Measurements from ENCODE around the gene SLC39A11. TPM values are rescaled to one million over a fixed set of nuclear protein-coding genes. Genes with fewer than 3 reads are reported as not detected.

The SLC39A11 gene
- total and polyA plus RNA-seq, 2 of the 13 experiments (the other 11 are each of a cell fraction or from before 2014, with no cell fraction given): 17.2 to 31.5 TPM

- TF ChIP-seq, protein P1, sequence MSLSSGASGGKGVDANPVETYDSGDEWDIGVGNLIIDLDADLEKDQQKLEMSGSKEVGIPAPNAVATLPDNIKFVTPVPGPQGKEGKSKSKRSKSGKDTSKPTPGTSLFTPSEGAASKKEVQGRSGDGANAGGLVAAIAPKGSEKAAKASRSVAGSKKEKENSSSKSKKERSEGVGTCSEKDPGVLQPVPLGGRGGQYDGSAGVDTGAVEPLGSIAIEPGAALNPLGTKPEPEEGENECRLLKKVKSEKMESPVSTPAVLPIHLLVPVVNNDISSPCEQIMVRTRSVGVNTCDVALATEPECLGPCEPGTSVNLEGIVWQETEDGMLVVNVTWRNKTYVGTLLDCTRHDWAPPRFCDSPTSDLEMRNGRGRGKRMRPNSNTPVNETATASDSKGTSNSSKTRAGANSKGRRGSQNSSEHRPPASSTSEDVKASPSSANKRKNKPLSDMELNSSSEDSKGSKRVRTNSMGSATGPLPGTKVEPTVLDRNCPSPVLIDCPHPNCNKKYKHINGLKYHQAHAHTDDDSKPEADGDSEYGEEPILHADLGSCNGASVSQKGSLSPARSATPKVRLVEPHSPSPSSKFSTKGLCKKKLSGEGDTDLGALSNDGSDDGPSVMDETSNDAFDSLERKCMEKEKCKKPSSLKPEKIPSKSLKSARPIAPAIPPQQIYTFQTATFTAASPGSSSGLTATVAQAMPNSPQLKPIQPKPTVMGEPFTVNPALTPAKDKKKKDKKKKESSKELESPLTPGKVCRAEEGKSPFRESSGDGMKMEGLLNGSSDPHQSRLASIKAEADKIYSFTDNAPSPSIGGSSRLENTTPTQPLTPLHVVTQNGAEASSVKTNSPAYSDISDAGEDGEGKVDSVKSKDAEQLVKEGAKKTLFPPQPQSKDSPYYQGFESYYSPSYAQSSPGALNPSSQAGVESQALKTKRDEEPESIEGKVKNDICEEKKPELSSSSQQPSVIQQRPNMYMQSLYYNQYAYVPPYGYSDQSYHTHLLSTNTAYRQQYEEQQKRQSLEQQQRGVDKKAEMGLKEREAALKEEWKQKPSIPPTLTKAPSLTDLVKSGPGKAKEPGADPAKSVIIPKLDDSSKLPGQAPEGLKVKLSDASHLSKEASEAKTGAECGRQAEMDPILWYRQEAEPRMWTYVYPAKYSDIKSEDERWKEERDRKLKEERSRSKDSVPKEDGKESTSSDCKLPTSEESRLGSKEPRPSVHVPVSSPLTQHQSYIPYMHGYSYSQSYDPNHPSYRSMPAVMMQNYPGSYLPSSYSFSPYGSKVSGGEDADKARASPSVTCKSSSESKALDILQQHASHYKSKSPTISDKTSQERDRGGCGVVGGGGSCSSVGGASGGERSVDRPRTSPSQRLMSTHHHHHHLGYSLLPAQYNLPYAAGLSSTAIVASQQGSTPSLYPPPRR (CRISPR knock-in tag; IDR thresholded peaks at IDR 0.05; ENCODE audit: borderline replicate concordance): peak; percentile 59; the same call in 1 of the 2 replicates
- TF ChIP-seq PAXIP1 (CRISPR knock-in tag; conservative IDR thresholded peaks at IDR 0.05) (peak; percentile 42; the same call in 1 of the 2 replicates), ZBTB8A (CRISPR knock-in tag; IDR thresholded peaks at IDR 0.05; ENCODE audit: borderline replicate concordance, low read depth) (no peak), POLR2G (IDR thresholded peaks at IDR 0.05; ENCODE audit: low read depth, low read length) (peak; percentile 39; the same call in 1 of the 2 replicates)
Observed at GRCh38 chr17:72697602-72698146, 394.8 kb downstream of the SLC39A11 start (continued).

All from HepG2 (cell line).